Gastrocnemius medialis (tissue), 4 donors: Measurements from ENCODE around the gene C4orf33. TPM values are rescaled to one million over a fixed set of nuclear protein-coding genes. Genes with fewer than 3 reads are reported as not detected.

Source experiments
- ATAC-seq, 2 donors: fragments of 150-250 bp; one replicate each; pipeline ENCODE4 v1.9.1; 2016
- DNase-seq, 2 donors: peaks; one replicate each; pipeline ENCODE4 v3.0.0-alpha.2; 2019
- H3K27ac ChIP-seq, 4 donors: fragments of 200-600 bp; sonication (generic); 1 replicate in 1 of 4; 2 replicates in 3 of 4; pipeline ENCODE4 v1.5.1; 2016 to 2018; ENCODE audit warnings: mild to moderate bottlenecking in 2 of 4, moderate library complexity in 1 of 4
- H3K27me3 ChIP-seq, 3 donors: fragments of 200-600 bp; sonication (generic) in 2 of 3; 1 replicate in 1 of 3; 2 replicates in 2 of 3; pipeline versions ENCODE4 v1.5.1 to v1.6.0; 2016 to 2019; ENCODE audit warnings: mild to moderate bottlenecking in 1 of 3, moderate library complexity in 1 of 3
- H3K36me3 ChIP-seq, 2 donors: fragments of 200-600 bp; sonication (generic) in 1 of 2; one replicate each; pipeline ENCODE4 v1.5.1; 2017 to 2018
- H3K4me1 ChIP-seq, 2 donors: fragments of 200-600 bp; sonication (generic) in 1 of 2; one replicate each; pipeline ENCODE4 v1.5.1; 2016 to 2017; ENCODE audit warnings: mild to moderate bottlenecking in 2 of 2
- H3K4me3 ChIP-seq, 4 donors: fragments of 200-600 bp; sonication (generic) in 3 of 4; 1 replicate in 1 of 4; 2 replicates in 3 of 4; pipeline ENCODE4 v1.5.1; 2016 to 2019; ENCODE audit warnings: mild to moderate bottlenecking in 2 of 4
- H3K9me3 ChIP-seq, 3 donors: fragments of 200-600 bp; sonication (generic) in 2 of 3; 1 replicate in 1 of 3; 2 replicates in 2 of 3; pipeline ENCODE4 v1.5.1; 2016 to 2019
- POLR2A ChIP-seq, 2 donors: fragments of 450-650 bp; IDR thresholded peaks; one replicate each; pipeline ENCODE4 v1.6.1; 2017; ENCODE audit warnings: antibody characterized with exemption in 2 of 2, mild to moderate bottlenecking in 2 of 2, moderate library complexity in 2 of 2
- in situ Hi-C, 4 donors: fragments of 200-750 bp; cut with MboI; loops; one replicate each; pipeline versions ENCODE4 v1.15.0 to v1.8.0; 2017; ENCODE audit warnings: low sequenced_read_pairs in 4 of 4
- intact Hi-C: fragments of 100-400 bp; cut with DNase I; formaldehyde crosslinking; loops from one replicate; pipeline ENCODE4 v1.15.1; 2023; ENCODE audit warnings: low total_unique reads
- total RNA-seq, 4 donors: library from RNA; depleted of rRNA; stranded (reverse); fragments of >200 nt; gene quantifications; one replicate each; pipeline versions ENCODE4 v1.1.0 to v1.2.3, GENCODE V29; 2016
- TF ChIP-seq, protein P1 (sequence below), 5 experiments: fragments of 450-650 bp in 3 of 5; fragments of 200-600 bp in 2 of 5; sonication (generic) in 2 of 5; IDR thresholded peaks in 4 of 5; conservative IDR thresholded peaks in 1 of 5; 1 replicate in 4 of 5; 2 replicates in 1 of 5; pipeline ENCODE4 v1.5.1; 2016 to 2019; ENCODE audit warnings: antibody characterized with exemption in 5 of 5, mild to moderate bottlenecking in 3 of 5, moderate library complexity in 3 of 5

The C4orf33 gene, protein sequence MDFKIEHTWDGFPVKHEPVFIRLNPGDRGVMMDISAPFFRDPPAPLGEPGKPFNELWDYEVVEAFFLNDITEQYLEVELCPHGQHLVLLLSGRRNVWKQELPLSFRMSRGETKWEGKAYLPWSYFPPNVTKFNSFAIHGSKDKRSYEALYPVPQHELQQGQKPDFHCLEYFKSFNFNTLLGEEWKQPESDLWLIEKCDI
- 1 to 10 TPM in 3 of 4 donors, under 1 TPM in 1; 0.53 to 2.2 (median 1.7) TPM for total RNA-seq

DNA sequence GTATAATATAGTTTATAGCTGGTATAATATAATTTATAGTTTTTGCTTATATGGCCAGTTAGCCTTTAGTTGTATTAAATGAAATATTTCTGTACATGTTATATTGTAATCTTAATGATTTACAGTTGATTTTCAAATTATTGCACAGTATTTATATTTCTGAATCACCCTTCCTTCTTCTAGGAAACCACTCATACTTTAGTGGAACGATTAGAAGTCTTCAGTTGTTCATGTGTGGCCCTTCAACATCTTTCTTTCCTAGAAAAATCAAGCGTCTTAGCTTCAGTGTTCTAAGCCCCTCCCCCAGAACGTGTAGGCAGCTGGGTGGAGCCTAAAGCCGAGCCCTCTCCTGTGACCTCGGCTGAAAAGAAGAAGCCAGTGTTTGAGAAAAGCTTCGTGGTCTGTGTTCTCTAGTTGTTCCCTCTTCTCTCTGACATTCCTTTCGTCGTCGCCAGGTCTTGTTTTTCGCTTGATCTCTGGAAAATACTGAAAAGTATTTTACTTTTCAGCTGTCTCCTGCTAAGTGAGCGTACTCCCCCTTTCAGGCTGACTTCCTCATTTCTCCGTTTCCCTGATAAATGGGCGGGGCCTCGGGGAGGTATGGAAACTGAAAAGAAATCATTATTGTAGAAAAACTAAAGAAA is at the start of gene C4orf33:
Gene C4orf33 (plus strand): TSS at position 342 of the 644 bp plus-strand sequence. CDS start 6,459 bp downstream, outside the sequence.
- Histone ChIP-seq H3K27me3 (no peaks in the 10 kb centered on the region), H3K36me3 (no peaks in the 10 kb centered on the region), H3K27ac (peak within 1 kb of the TSS; percentile 69 to 87 (median 78)), H3K4me1 (peaks cover 18 to 19% of the 10 kb centered on the region in 2 donors), H3K4me3 (peak within 1 kb of the TSS; percentile 56 to 70 (median 62)), H3K9me3 (no peaks in the 10 kb centered on the region)
- peak; percentile 37 to 50 for DNase-seq
- intact Hi-C loops: loop anchor here (10.0 kb wide), 2 partner anchors 231 to 1461 kb away; partner anchors contain the start of gene INTU
- peak; percentile 39 to 65 for ATAC-seq
- in situ Hi-C loops: loop anchor here in 1 of 4 donors (25.0 kb wide), 1 partner anchor 284 kb away; the partner anchor contains the start of gene JADE1
- peak in 1 of 2 donors; percentile 35 for TF ChIP-seq POLR2A (IDR thresholded peaks at IDR 0.05)
- TF ChIP-seq, protein P1, sequence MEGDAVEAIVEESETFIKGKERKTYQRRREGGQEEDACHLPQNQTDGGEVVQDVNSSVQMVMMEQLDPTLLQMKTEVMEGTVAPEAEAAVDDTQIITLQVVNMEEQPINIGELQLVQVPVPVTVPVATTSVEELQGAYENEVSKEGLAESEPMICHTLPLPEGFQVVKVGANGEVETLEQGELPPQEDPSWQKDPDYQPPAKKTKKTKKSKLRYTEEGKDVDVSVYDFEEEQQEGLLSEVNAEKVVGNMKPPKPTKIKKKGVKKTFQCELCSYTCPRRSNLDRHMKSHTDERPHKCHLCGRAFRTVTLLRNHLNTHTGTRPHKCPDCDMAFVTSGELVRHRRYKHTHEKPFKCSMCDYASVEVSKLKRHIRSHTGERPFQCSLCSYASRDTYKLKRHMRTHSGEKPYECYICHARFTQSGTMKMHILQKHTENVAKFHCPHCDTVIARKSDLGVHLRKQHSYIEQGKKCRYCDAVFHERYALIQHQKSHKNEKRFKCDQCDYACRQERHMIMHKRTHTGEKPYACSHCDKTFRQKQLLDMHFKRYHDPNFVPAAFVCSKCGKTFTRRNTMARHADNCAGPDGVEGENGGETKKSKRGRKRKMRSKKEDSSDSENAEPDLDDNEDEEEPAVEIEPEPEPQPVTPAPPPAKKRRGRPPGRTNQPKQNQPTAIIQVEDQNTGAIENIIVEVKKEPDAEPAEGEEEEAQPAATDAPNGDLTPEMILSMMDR (IDR thresholded peaks at IDR 0.05 in 4 of 5, conservative IDR thresholded peaks at IDR 0.05 in 1 of 5): no peak

DNA sequence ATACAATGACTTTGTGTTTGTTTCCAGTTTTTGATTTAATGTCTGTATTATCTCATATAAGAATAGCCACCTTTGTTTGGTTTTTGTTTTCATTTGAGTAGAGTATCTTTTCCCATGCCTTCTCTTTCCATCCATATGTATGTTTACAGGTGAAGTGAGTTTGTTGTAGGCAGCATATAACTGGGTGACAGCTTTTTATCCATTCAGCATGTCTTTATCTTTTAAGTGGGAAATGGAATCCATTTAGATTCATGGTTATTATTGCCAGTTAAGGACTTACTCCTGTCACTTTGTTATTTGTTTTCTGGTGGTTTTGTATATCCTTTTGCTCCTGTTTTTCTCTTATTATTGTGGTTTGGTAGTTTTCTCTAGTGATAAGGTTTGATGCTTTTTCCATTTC is 36.9 kb upstream of the C4orf33 start:
- H3K27me3 ChIP-seq: no peaks in the 10 kb centered on the region
- ATAC-seq (no peak), DNase-seq (no peak)
- peaks cover 0 to 17% of the 10 kb centered on the region in 2 donors for H3K36me3 ChIP-seq
- in situ Hi-C loops (no loop called here), intact Hi-C loops (no loop called here)
- TF ChIP-seq, protein P1 (IDR thresholded peaks at IDR 0.05 in 4 of 5, conservative IDR thresholded peaks at IDR 0.05 in 1 of 5): no peak
- TF ChIP-seq POLR2A (IDR thresholded peaks at IDR 0.05): no peak
- no peak overlapping the region for H3K27ac ChIP-seq
- H3K9me3 ChIP-seq: peaks cover 0 to 18% (median 3%) of the 10 kb centered on the region in 3 donors
- H3K4me3 ChIP-seq: no peak overlapping the region
- no peaks in the 10 kb centered on the region for H3K4me1 ChIP-seq

DNA sequence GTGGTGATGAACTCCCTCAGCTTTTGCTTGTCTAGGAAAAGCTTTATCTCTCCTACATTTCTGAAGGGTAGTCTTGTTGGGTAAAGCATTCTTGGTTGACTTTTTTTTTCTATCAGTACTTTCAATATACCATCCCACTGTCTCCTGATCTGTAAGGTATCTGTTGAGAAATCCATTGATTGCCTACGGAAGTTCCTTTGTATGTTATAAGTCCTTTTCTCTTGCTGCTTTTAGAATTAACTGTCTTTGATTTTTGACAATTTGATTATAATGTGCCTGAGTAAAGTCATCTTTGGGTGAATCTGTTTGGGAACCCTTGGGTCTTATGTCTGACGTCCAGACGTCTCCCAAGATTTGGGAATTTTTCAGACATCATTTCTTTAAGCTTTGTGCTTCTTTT is 33.4 kb upstream of the C4orf33 start:
- H3K27me3 ChIP-seq: no peaks in the 10 kb centered on the region
- H3K9me3 ChIP-seq: peaks cover 0 to 18% (median 3%) of the 10 kb centered on the region in 3 donors
- DNase-seq: no peak
- no peak overlapping the region for H3K27ac ChIP-seq
- in situ Hi-C loops: no loop called here
- intact Hi-C loops: no loop called here
- peaks cover 0 to 17% of the 10 kb centered on the region in 2 donors for H3K36me3 ChIP-seq
- ATAC-seq: no peak
- TF ChIP-seq, protein P1 (IDR thresholded peaks at IDR 0.05 in 4 of 5, conservative IDR thresholded peaks at IDR 0.05 in 1 of 5): no peak
- TF ChIP-seq POLR2A (IDR thresholded peaks at IDR 0.05): no peak
- no peaks in the 10 kb centered on the region for H3K4me1 ChIP-seq
- H3K4me3 ChIP-seq: no peak overlapping the region

DNA sequence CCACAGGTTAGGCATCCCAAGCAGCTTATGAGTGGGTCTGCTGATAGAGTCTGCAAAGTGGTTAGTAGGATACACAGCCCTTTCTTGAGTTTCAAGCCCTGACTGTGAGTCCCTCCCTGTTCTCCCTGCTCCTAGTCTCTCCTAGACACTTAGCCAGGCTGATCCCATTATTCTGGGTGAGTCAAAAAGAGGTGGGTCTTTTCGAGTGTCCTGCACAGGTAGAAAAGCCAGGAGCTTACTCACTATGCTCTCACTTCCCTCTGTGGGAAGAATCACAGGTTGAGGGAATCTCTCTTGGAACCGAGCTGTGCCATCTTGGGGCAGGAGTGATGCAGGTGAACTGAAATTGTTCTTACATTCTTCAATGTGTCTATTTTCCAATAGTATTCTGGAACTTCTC is 32.3 kb upstream of the C4orf33 start:
- in situ Hi-C loops: no loop called here
- no peak for DNase-seq
- TF ChIP-seq POLR2A (IDR thresholded peaks at IDR 0.05): no peak
- TF ChIP-seq, protein P1 (IDR thresholded peaks at IDR 0.05 in 4 of 5, conservative IDR thresholded peaks at IDR 0.05 in 1 of 5): no peak

More for the DNA sequence above, 32.3 kb upstream of the C4orf33 start:
- H3K9me3 ChIP-seq: peaks cover 0 to 18% (median 3%) of the 10 kb centered on the region in 3 donors
- no peak for ATAC-seq
- H3K27ac ChIP-seq: no peak overlapping the region
- no peak overlapping the region for H3K4me3 ChIP-seq
- no peaks in the 10 kb centered on the region for H3K27me3 ChIP-seq
- H3K4me1 ChIP-seq: no peaks in the 10 kb centered on the region
- intact Hi-C loops: no loop called here
- peaks cover 0 to 17% of the 10 kb centered on the region in 2 donors for H3K36me3 ChIP-seq
